ENCODE data around the gene F10.

Gene F10

DNA sequence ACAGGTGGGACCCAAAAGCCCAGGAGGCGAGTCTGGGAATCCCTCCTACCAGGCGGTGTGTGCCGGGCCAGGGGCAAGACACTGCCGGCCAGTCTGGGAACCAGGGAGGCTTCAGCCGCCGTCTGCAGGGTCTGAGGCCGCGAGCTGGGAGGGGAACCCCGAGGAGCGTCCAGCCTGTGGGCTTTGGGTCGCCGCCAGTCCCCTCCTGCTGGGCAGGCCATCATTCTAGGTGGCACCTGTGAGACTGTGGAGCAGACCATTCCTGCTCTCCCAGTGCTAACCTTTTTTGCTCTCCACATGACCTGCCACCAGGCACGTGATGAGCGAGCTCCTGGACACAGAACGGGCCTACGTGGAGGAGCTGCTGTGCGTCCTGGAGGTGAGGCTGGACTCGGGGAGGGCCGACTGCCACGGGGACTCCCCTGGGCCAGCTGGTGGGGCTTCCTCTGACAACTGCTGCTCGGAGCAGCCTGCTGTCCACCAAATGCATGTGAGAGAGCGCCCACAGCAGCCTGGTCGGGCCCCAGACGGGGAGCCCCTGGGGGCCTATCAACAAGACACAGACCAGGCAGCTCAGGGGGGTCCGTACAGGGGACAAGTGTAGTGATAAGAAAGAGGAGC is 41.6 kb upstream of the F10 start:
- no peak for TF ChIP-seq CTCF (IDR thresholded peaks at IDR 0.05; ENCODE audit: unreplicated experiment in 3 of 3)
- Mint-ChIP-seq H3K36me3 (ENCODE audit: low read depth) (peaks cover 19% of the 10 kb centered on the region), H3K9me3 (no peaks in the 10 kb centered on the region), H3K4me3 (no peak overlapping the region), H3K4me1 (peaks cover 26% of the 10 kb centered on the region), H3K27ac (no peak overlapping the region), H3K27me3 (ENCODE audit: low read depth) (peaks cover 12% of the 10 kb centered on the region)

DNA sequence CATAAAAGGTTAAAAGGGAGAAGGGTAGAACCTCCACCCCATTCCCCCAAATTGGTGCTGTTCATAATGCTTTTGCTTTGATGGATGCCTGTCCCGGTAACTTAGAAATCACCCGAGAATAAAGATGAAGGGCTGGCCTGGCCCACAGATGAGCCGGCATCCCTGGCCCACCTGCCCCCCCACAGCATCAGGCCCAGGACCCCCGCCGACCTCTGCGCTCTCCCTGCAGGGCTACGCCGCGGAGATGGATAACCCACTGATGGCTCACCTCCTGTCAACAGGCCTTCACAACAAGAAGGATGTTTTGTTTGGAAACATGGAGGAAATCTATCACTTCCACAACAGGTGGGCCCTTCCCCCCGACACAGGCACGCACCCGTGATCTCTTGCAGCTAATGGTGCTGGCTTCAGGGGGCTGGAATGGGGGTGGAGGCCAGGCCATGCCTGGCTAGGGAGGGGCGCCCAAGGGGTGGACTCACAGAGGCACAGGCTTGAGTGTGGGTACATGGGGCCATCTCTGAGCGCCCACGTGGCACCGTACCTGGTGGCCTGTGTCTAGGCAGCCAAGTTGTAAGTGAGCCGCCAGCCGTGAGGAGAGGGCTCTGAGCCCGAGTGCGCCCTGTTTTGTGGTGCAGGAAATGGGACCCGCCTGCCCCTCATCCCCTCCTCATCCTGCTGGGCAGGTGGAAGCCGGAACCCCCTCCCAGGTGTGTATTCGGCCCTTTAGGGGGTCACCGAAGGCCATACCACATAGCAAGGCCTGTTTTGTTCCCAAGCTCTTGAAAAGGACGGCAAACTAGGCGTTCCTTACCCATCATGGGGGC is 40.2 kb upstream of the F10 start:
- peaks cover 26% of the 10 kb centered on the region for H3K4me1 Mint-ChIP-seq
- no peak overlapping the region for H3K27ac Mint-ChIP-seq
- no peak overlapping the region for H3K4me3 Mint-ChIP-seq
- H3K36me3 Mint-ChIP-seq (ENCODE audit: low read depth), result peaks cover 22% of the 10 kb centered on the region
- peaks cover 18% of the 10 kb centered on the region for H3K27me3 Mint-ChIP-seq (ENCODE audit: low read depth)
- TF ChIP-seq CTCF (IDR thresholded peaks at IDR 0.05; ENCODE audit: unreplicated experiment in 3 of 3), result no peak
- H3K9me3 Mint-ChIP-seq, result no peaks in the 10 kb centered on the region

DNA sequence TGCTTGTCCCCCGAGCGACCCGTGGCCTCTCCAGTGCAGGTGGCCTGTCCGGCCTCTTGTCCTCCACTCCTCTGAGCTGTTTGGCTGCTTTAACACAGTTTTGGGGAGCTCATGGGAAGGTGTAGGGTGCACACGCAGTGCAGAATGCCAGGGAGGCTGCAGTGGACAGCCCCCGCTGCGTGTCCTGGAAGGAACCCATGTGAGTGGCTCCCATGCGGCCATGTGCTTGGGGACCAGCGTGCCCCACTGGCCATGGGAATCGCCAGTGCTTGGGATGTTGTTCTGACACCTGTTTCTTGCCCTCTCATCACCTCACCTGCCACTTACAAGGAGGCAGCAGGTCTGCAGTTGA is 39.6 kb upstream of the F10 start:
- H3K36me3 Mint-ChIP-seq (ENCODE audit: low read depth), result peaks cover 22% of the 10 kb centered on the region
- H3K27ac Mint-ChIP-seq, result no peak overlapping the region
- H3K4me1 Mint-ChIP-seq, result peaks cover 26% of the 10 kb centered on the region
- no peak overlapping the region for H3K4me3 Mint-ChIP-seq
- H3K9me3 Mint-ChIP-seq, result no peaks in the 10 kb centered on the region
- peaks cover 18% of the 10 kb centered on the region for H3K27me3 Mint-ChIP-seq (ENCODE audit: low read depth)
- no peak for TF ChIP-seq CTCF (IDR thresholded peaks at IDR 0.05; ENCODE audit: unreplicated experiment in 3 of 3)

GRCh38 chr13:113083402-113084061 is 39.1 kb upstream of the F10 start:
- Mint-ChIP-seq H3K27me3 (ENCODE audit: low read depth) (peaks cover 18% of the 10 kb centered on the region), H3K4me1 (peaks cover 26% of the 10 kb centered on the region), H3K36me3 (ENCODE audit: low read depth) (peaks cover 21% of the 10 kb centered on the region), H3K9me3 (no peaks in the 10 kb centered on the region), H3K4me3 (no peak overlapping the region), H3K27ac (no peak overlapping the region)
- TF ChIP-seq CTCF (IDR thresholded peaks at IDR 0.05; ENCODE audit: unreplicated experiment in 3 of 3), result no peak

- H3K27ac Mint-ChIP-seq, result no peak overlapping the region
- TF ChIP-seq CTCF (IDR thresholded peaks at IDR 0.05; ENCODE audit: unreplicated experiment in 3 of 3), result no peak
- no peaks in the 10 kb centered on the region for H3K9me3 Mint-ChIP-seq
- peaks cover 19% of the 10 kb centered on the region for H3K27me3 Mint-ChIP-seq (ENCODE audit: low read depth)
- H3K36me3 Mint-ChIP-seq (ENCODE audit: low read depth), result peaks cover 23% of the 10 kb centered on the region
- peaks cover 20% of the 10 kb centered on the region for H3K4me1 Mint-ChIP-seq
- H3K4me3 Mint-ChIP-seq, result no peak overlapping the region
These were observed 38.3 kb upstream of the F10 start for GRCh38 chr13:113084094-113084942.
